Amniotic stem cell (primary cell): ENCODE data around the gene LAPTM4A.

Experiments used
- DNase-seq: peaks from one replicate; lab custom pipeline; 2025; lab: John Stamatoyannopoulos, UW

The LAPTM4A gene

GRCh38 chr2:20019747-20020146 is 31.7 kb downstream of the LAPTM4A start:
- DNase-seq: no peak

DNA sequence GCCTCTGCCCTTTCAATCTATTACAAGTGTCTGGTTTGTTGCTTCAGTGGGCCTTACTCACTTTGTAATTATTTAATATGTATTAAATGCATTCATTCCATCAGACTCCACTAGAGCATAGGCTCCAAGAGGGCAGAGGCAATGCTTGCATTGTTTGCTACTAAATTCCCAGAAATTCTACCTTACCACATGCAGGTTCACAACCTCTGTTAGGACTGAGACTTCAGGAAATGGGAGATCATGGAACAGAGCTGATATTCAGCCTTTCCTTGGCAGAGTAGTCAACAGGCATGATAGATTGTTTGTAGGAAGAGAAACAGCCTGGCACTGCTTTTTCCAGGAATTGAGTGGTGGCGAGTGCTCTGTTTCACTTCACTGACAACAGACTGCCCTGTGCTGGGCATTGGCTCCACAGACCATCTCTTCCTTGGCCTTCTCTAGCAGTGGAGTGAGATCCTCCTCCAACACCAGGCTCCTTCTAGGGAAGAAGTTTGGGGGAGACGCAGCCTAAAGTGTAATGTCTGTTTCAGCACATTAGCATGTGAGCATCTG is 32.8 kb downstream of the LAPTM4A start:
- DNase-seq: no peak

GRCh38 chr2:20016346-20016745 is 35.1 kb downstream of the LAPTM4A start:
- DNase-seq: no peak

- peak; percentile 68 for DNase-seq
Measured at GRCh38 chr2:20015482-20016083, 35.8 kb downstream of the LAPTM4A start.

GRCh38 chr2:20013126-20013849 is 38.1 kb downstream of the LAPTM4A start:
- DNase-seq: no peak

DNA sequence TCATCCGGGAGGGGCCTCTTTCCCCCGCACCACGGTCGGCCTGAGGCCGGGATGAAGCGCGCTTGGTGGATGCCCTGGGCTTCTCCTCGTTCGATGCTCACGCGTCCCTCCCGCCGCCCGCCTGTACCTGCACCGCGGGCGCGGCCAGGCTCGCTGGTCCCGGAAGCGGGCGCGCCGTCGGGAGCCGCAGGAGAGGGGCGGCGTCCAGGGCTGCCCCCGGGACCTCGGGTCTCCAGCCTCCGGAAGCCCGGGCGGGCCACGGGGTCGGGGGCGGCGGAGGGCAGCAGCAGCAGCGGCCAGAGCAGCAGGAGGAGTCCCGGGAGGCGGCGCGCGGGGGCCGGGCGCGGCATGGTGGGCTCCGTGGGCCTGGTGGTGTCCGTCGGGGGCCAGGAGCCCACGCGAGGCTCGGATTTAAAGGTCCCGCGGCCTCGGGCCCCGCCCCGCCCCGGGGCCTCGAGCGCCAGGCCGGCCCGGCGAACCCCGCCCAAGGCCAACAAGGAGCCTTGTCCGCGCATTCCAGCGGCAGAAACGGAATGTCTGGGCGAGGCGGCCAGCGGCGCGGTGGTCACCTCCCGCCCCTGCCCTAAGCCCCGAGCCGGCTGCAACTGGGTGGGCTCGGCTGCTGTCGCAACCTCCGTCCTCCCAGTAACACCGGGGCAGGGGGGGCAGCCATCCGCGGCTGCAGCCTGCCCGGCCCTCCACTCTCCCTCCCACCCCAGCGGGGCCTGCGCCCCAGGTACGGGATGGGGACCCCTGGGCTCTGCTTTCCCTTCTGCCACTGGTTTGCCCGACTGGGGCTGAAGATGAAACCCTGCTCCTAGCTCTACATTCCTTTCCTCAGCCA is 38.9 kb downstream of the LAPTM4A start, which contains the start of gene MATN3:
MATN3 (minus strand) TSS at position 387 of the 844 bp plus-strand sequence; CDS start at position 350, 37 bp downstream.
- DNase-seq: no peak

GRCh38 chr2:20012032-20012281 is 39.5 kb downstream of the LAPTM4A start:
- DNase-seq: no peak

- no peak for DNase-seq
Measured at GRCh38 chr2:20011276-20012031, 40.0 kb downstream of the LAPTM4A start.

DNA sequence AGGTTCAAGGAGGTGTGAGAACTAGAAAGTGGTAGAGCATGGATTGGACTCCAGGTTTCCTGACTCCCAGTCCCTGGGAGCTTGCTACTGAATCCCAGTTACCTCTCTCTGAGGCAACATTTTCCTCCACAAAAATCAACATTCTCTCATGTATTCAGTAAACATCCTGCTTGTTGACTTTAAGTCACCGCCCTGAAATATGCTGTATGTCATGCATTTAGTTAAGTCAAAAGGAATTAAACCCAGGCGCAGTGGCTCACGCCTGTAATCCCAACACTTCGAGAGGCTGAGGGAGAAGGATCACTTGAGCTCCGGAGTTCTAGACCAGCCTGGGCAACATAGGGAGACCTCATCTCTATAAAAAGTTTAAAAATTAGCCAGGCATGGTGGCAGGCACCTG is 42.7 kb downstream of the LAPTM4A start:
- no peak for DNase-seq

- DNase-seq: no peak
Measured at GRCh38 chr2:20005891-20006470, 45.4 kb downstream of the LAPTM4A start.

- no peak for DNase-seq
Measured at GRCh38 chr2:20005067-20005627, 46.3 kb downstream of the LAPTM4A start.

- DNase-seq: no peak
Measured at GRCh38 chr2:20001361-20001863, 50.0 kb downstream of the LAPTM4A start.

- no peak for DNase-seq
Measured at GRCh38 chr2:19993731-19994130, 57.7 kb downstream of the LAPTM4A start.

- DNase-seq: no peak
Measured at GRCh38 chr2:19991895-19992294, 59.5 kb downstream of the LAPTM4A start.

DNA sequence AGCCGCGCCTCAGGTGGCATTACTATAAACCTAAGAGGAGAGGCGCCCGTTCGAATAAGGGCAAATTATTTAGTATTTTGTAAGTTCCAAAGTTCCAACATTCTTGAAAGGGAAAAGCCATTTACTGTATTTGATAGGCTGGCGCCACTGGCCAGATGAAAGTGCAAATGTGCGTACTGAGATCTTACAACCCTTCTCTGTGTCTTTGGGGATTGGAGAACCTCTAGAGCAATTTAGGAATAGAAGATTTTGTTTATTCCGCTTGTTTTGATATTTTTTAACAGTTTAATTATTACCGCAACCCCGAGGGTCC is 61.1 kb downstream of the LAPTM4A start:
- no peak for DNase-seq

- DNase-seq: peak; percentile 66
Measured at GRCh38 chr2:19989667-19990415, 61.6 kb downstream of the LAPTM4A start, which contains the start of gene WDR35. WDR35 (minus strand) TSS chr2:19990105; CDS start chr2:19990015, 90 bp downstream.

DNA sequence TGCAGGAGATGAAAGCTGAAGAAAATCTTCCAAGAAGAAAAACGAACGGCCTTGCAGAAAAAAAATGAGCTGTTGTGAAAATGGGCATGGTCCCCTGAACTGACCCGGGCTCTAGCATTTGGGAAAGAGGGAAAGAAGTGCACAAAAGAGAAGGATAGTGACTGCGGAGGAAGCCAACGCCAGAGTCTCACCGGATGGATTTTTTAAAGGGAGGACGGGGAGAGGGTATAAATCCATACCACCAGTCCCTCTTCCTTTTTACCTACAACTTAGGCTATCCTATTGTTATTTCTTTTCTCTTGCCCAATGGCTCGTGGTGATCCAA is 62.1 kb downstream of the LAPTM4A start:
- no peak for DNase-seq

- no peak for DNase-seq
Measured at GRCh38 chr2:19988600-19988999, 62.8 kb downstream of the LAPTM4A start.

DNA sequence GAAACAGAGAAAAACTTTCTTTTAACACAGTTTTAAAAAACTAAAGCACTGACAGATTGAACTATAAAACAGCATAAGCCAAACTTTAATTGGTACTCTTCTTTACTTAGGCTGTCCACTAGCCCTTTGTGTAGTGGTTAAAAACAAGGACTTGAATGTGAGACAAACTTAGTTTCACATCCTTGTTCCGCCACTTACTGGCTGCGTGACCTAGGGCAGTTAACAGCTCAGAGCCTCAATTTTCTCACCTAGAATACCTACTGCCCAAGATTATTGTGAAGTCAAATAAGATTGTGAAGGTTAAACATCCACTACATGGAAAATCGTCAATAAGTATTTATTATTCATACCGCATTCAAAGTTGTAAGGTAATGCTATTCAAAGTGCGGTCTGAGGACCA is 63.5 kb downstream of the LAPTM4A start:
- no peak for DNase-seq
